Cardiac fibroblast (primary cell): Measurements from ENCODE around the gene CAT.

ENCODE experiments used
- DNase-seq, 2 donors: peaks; one replicate each; pipeline versions ENCODE4 v3.0.0 to v3.0.0-alpha.2; 2010; ENCODE audit warnings: low read depth in 2 of 2
- H3K4me3 ChIP-seq, 2 donors: replicated peaks in 1 of 2; 1 replicate in 1 of 2; 2 replicates in 1 of 2; pipeline ENCODE4 v1.5.1; 2011; ENCODE audit warnings: low read depth in 2 of 2, low read length in 2 of 2, mild to moderate bottlenecking in 2 of 2, moderate library complexity in 1 of 2
- TF ChIP-seq, protein P1 (sequence below): IDR thresholded peaks from one replicate; pipeline ENCODE4 v1.5.1; 2011; ENCODE audit warnings: low read depth, mild to moderate bottlenecking, low read length, inconsistent platforms

CAT gene

DNA sequence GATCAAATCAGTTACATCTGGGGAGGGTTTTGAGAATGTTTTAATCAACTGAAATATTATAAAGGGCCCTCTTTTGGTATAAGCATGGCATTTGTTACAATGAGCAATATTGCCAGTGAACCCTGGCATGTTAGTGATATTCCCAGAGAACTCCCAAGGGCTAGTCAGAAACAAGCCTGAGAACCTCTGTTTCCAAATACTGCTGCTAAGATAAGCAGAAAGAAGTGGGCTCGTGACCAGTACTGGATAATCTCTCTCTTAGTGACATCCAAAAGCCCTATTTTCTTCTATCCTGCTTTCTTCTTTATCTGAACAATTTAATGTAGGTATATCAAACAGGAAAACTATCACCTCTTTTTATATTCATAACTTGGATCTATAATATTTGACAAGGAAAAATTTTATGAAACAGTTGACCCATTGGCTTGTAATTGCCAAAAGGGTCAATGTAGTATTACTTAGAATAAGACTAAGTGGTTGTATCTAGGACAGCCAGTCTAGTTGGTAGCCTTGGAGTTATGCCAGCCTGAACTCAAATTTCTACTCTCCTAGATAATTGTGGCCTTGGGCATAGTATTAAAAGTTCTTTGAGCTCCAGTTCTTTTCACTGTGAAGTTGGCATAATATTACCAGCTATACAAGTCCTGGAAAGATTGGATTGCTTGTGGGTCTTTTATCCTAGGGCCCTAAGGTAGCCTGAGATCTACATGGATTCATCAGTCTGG, 15.7 kb downstream of the CAT start:
- no peak for DNase-seq
- TF ChIP-seq, protein P1, sequence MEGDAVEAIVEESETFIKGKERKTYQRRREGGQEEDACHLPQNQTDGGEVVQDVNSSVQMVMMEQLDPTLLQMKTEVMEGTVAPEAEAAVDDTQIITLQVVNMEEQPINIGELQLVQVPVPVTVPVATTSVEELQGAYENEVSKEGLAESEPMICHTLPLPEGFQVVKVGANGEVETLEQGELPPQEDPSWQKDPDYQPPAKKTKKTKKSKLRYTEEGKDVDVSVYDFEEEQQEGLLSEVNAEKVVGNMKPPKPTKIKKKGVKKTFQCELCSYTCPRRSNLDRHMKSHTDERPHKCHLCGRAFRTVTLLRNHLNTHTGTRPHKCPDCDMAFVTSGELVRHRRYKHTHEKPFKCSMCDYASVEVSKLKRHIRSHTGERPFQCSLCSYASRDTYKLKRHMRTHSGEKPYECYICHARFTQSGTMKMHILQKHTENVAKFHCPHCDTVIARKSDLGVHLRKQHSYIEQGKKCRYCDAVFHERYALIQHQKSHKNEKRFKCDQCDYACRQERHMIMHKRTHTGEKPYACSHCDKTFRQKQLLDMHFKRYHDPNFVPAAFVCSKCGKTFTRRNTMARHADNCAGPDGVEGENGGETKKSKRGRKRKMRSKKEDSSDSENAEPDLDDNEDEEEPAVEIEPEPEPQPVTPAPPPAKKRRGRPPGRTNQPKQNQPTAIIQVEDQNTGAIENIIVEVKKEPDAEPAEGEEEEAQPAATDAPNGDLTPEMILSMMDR: no peak
- H3K4me3 ChIP-seq: no peak overlapping the region

DNA sequence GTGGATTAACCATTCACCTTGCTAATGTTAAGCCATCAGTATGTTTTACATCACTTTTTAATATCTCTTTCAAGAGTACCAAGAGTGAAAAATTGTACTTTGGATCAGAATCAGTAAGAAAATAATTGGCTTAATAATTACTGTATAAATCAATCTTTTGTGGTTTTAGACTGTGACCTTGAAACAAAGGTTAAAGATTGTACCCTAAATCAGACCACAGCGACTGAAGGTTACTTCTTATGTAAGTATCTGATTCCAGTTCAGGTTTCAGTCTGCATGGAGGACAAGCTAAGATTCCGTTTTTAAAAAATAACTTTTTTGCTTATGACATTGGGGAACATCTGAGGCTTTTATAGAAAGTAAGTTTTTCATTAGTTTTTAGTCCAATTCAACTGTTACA, 18.9 kb downstream of the CAT start:
- no peak overlapping the region for H3K4me3 ChIP-seq
- no peak for DNase-seq
- TF ChIP-seq, protein P1: no peak

DNA sequence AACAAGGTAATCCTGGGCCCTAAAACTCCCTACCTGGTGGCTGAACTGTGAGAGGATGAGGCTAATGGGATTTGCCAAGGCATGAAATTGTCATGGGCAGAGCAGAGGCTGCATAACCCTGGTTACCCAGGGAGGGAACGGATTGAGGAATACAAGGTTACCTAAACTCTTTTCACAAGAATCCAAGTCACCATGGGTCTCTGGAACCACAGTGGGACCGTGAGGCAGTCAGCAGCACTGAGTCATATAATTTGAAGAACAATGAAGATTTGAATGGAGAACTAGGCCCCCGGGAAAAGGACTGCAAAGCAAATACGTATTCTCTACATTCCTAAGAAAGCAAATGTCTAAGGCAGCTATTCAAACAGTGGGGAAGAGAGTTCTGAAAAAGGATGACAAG, 19.8 kb downstream of the CAT start:
- TF ChIP-seq, protein P1: no peak

DNA sequence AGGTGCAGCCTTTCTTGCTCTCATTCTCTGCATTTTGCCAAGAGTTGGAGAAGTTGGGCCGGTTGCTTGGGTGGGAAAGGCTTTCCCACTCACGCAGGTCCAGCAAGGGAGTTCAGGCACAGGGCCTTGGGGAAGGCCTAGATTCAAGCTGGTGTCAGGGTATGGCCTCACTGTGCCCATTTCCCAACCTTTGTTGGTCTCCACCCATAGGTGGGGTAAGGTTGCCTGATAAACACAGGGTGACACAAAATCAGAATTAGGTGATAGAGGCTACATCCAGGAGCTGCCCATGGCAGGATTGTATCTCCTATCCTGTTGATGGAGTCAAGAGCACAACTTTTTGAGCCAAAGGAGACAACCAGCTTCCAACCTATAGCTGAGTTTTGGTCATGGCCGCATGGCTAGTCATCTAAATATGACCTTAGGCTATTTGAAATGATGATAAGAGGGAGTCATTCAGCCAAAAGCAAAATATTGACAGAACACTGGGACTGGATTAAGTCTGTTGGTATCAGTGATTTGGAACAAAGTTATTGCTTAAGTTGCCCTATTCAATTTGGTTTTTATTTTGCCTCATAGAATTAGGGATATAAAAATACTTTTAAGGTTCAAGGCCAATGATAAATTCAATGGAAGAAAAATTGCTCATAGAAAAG, 20.9 kb downstream of the CAT start:
- DNase-seq: no peak
- H3K4me3 ChIP-seq: no peak overlapping the region
- TF ChIP-seq, protein P1: no peak

More for the DNA sequence above, 19.8 kb downstream of the CAT start:
- no peak overlapping the region for H3K4me3 ChIP-seq
- peak in 1 of 2 donors; percentile 38 for DNase-seq

DNA sequence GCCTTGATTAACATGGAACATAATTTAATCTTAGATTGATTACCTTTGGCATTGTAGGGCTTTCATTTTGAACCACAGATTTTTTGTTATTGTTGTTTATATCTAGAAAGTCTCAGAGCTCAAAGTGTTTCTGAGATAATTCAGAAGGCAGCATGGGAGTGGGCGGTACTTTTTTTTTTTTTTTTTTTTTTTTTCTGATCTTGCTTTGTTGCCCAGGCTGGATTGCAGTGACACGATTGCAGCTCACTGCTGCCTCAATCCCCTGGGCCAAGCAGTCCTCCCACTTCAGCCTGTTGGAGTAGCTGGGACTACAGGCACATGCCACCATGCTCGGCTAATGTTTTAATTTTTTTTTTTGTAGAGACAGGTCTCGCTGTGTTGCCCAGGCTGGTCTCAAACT, 21.5 kb downstream of the CAT start:
- no peak overlapping the region for H3K4me3 ChIP-seq
- TF ChIP-seq, protein P1: no peak
- DNase-seq: no peak

DNA sequence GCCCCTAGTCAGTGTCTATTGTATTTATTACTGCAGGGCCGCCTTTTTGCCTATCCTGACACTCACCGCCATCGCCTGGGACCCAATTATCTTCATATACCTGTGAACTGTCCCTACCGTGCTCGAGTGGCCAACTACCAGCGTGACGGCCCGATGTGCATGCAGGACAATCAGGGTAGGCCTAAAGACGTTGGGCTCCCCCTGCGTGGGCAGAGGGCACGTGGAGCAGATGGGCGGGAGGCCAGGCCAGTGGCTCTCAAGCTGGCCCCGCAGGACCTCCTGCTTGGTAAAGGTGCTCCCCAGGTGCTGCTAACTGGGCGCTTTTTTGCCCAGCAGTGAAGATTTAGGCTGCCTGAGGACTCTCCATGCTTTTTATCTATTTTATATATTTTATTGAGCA, 22.5 kb downstream of the CAT start:
- DNase-seq: no peak
- no peak overlapping the region for H3K4me3 ChIP-seq
- TF ChIP-seq, protein P1: no peak
